ENCODE data around the gene OR4C12.
A peak's percentile ranks its signal among the peaks of the same experiment; 100 is the strongest.
"Not testable (repeated sequence)": the region's sequence is repeated elsewhere in the genome, so short reads cannot be mapped to it uniquely, and the experiment has no call there.

The OR4C12 gene

GRCh38 chr11:49982435-49982834 lies at the start of gene OR4C12:
Gene OR4C12 (minus strand): TSS chr11:49982535. CDS start chr11:49982501, 34 bp downstream.
- not testable (repeated sequence) for DNase-seq (ENCODE audit: low read depth in 2 of 2)

- DNase-seq (ENCODE audit: low read depth in 2 of 2): no peak
These were observed 47.9 kb upstream of the OR4C12 start for GRCh38 chr11:50030193-50030592.

- DNase-seq (ENCODE audit: low read depth in 2 of 2): peak in 1 of 2 experiments; percentile 3
These were observed 13.2 kb upstream of the OR4C12 start for GRCh38 chr11:49995565-49995964.

- DNase-seq (ENCODE audit: low read depth in 2 of 2): not testable (repeated sequence)
These were observed 8.9 kb downstream of the OR4C12 start for GRCh38 chr11:49973439-49973838.

- no peak for DNase-seq (ENCODE audit: low read depth in 2 of 2)
These were observed 30.2 kb downstream of the OR4C12 start, which contains the start of gene OR4C13 for GRCh38 chr11:49952091-49952490. Gene OR4C13 (plus strand): TSS chr11:49952391. CDS start chr11:49952423, 32 bp downstream.

GRCh38 chr11:49948701-49949100 lies 33.6 kb downstream of the OR4C12 start:
- DNase-seq (ENCODE audit: low read depth in 2 of 2): not testable (repeated sequence)
